ENCODE measurements around the gene WDCP.

The WDCP gene

GRCh38 chr2:23988371-23988770 is 58.8 kb downstream of the WDCP start:
- no peak for DNase-seq

Data from 8988T (cell line).